OCI-LY1 (cell line): Measurements from ENCODE around the gene MARCHF9.

Source experiments
- H2AFZ ChIP-seq: fragments of 200-600 bp; sonication (generic), shearing (Covaris generic); 2 replicates; pipeline ENCODE4 v1.6.0; 2014; ENCODE audit warnings: antibody characterized with exemption, mild to moderate bottlenecking, low read length
- H3F3A ChIP-seq: fragments of 200-600 bp; sonication (generic), shearing (Covaris generic); 2 replicates; pipeline ENCODE4 v1.6.0; 2014; ENCODE audit warnings: mild to moderate bottlenecking, antibody characterized with exemption, low read length, moderate library complexity; ENCODE audit not compliant: insufficient read depth
- H3K27ac ChIP-seq: fragments of 200-600 bp; sonication (generic); 2 replicates; pipeline ENCODE4 v1.5.1; 2014; ENCODE audit warnings: low read length, mixed run types, mild to moderate bottlenecking, low read depth; ENCODE audit not compliant: poor library complexity, severe bottlenecking
- H3K27me3 ChIP-seq: fragments of 200-600 bp; sonication (generic); 2 replicates; pipeline ENCODE4 v1.6.0; 2014; ENCODE audit warnings: antibody characterized with exemption, mild to moderate bottlenecking, low read length, moderate library complexity; ENCODE audit not compliant: insufficient read depth
- H3K36me3 ChIP-seq: fragments of 200-600 bp; sonication (generic); 2 replicates; pipeline ENCODE4 v1.6.1; 2014; ENCODE audit warnings: mild to moderate bottlenecking, antibody characterized with exemption, low read length, moderate library complexity, mixed read lengths; ENCODE audit not compliant: insufficient read depth
- H3K4me1 ChIP-seq: fragments of 200-600 bp; sonication (generic); 2 replicates; pipeline ENCODE4 v1.5.1; 2014; ENCODE audit warnings: mild to moderate bottlenecking, low read length, moderate library complexity; ENCODE audit not compliant: insufficient read depth, severe bottlenecking
- H3K4me2 ChIP-seq: fragments of 200-600 bp; sonication (generic), shearing (Covaris generic); 2 replicates; pipeline ENCODE4 v1.6.1; 2014; ENCODE audit warnings: low read length
- H3K4me3 ChIP-seq: fragments of 200-600 bp; sonication (generic); 2 replicates; pipeline ENCODE4 v1.5.1; 2014; ENCODE audit warnings: low read length, low read depth, mild to moderate bottlenecking, mixed read lengths; ENCODE audit not compliant: poor library complexity, severe bottlenecking
- H3K79me2 ChIP-seq: fragments of 200-600 bp; shearing (Covaris generic); 2 replicates; pipeline ENCODE4 v1.6.1; 2016; ENCODE audit warnings: mixed run types, low read length, mixed read lengths; ENCODE audit not compliant: insufficient read depth
- H3K9ac ChIP-seq: fragments of 200-600 bp; sonication (generic), shearing (Covaris generic); 2 replicates; pipeline ENCODE4 v1.6.1; 2014; ENCODE audit warnings: mild to moderate bottlenecking, low read length, mixed read lengths
- H3K9me2 ChIP-seq: fragments of 200-600 bp; sonication (generic), shearing (Covaris generic); 2 replicates; pipeline ENCODE4 v1.6.1; 2014; ENCODE audit warnings: low read depth, mild to moderate bottlenecking, low read length, mixed read lengths
- H3K9me3 ChIP-seq: fragments of 200-600 bp; shearing (Covaris generic); 2 replicates; pipeline ENCODE4 v1.6.1; 2014; ENCODE audit warnings: low read length, mixed read lengths
- H4K20me1 ChIP-seq: fragments of 200-600 bp; sonication (generic), shearing (Covaris generic); 2 replicates; pipeline ENCODE4 v1.6.0; 2016; ENCODE audit warnings: mild to moderate bottlenecking, low read length; ENCODE audit not compliant: insufficient read depth
- EZH2 ChIP-seq: fragments of 200-600 bp; sonication (generic), shearing (Covaris generic); IDR thresholded peaks from 2 replicates; pipeline ENCODE4 v1.8.0; 2017; ENCODE audit warnings: borderline replicate concordance, mixed run types, mild to moderate bottlenecking, antibody characterized with exemption, low read length, moderate library complexity, mixed read lengths
- TF ChIP-seq, protein P1 (sequence below): fragments of 200-600 bp; sonication (generic), shearing (Covaris generic); IDR thresholded peaks from 2 replicates; pipeline ENCODE4 v1.5.1; 2017; ENCODE audit warnings: mild to moderate bottlenecking, antibody characterized with exemption, low read length, moderate library complexity, mixed read lengths

The MARCHF9 gene

DNA sequence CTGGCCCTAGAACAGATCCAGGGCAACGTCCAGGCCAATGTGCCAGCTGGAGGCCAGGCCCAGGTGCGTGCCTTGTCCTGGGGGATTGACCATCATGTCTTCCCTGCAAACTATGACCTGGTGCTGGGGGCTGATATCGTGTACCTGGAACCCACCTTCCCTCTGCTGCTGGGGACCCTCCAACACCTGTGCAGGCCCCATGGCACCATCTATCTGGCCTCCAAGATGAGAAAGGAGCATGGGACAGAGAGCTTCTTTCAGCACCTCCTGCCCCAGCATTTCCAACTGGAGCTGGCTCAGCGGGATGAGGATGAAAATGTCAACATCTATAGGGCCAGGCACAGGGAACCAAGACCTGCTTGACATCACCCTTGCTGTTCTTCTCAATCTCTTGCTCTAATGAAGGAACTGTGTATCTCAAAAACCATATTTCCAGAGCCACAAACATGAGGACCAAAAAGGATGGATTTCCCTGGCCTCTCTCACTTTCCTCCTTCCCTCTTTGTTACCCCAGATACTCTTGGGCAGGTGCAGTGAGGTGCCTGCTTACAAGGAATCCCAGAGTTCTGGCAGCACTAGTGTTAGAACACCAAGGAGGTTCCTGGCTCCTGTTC, 25.5 kb downstream of the MARCHF9 start:
- Histone ChIP-seq H2AFZ (no peak overlapping the region), H3K27ac (no peak overlapping the region), H3K27me3 (no peaks in the 10 kb centered on the region), H3K79me2 (peaks cover 12% of the 10 kb centered on the region), H3K4me1 (peaks cover 16% of the 10 kb centered on the region), H3K4me3 (no peak overlapping the region), H3K9ac (no peak overlapping the region), H3K9me3 (no peaks in the 10 kb centered on the region), H3F3A (no peaks in the 10 kb centered on the region), H3K4me2 (no peak overlapping the region), H4K20me1 (no peaks in the 10 kb centered on the region), H3K36me3 (peaks cover 2% of the 10 kb centered on the region; the same call in 1 of the 2 replicates), H3K9me2 (no peaks in the 10 kb centered on the region)
- TF ChIP-seq EZH2, result no peak
- TF ChIP-seq, protein P1, sequence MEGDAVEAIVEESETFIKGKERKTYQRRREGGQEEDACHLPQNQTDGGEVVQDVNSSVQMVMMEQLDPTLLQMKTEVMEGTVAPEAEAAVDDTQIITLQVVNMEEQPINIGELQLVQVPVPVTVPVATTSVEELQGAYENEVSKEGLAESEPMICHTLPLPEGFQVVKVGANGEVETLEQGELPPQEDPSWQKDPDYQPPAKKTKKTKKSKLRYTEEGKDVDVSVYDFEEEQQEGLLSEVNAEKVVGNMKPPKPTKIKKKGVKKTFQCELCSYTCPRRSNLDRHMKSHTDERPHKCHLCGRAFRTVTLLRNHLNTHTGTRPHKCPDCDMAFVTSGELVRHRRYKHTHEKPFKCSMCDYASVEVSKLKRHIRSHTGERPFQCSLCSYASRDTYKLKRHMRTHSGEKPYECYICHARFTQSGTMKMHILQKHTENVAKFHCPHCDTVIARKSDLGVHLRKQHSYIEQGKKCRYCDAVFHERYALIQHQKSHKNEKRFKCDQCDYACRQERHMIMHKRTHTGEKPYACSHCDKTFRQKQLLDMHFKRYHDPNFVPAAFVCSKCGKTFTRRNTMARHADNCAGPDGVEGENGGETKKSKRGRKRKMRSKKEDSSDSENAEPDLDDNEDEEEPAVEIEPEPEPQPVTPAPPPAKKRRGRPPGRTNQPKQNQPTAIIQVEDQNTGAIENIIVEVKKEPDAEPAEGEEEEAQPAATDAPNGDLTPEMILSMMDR, result no peak

DNA sequence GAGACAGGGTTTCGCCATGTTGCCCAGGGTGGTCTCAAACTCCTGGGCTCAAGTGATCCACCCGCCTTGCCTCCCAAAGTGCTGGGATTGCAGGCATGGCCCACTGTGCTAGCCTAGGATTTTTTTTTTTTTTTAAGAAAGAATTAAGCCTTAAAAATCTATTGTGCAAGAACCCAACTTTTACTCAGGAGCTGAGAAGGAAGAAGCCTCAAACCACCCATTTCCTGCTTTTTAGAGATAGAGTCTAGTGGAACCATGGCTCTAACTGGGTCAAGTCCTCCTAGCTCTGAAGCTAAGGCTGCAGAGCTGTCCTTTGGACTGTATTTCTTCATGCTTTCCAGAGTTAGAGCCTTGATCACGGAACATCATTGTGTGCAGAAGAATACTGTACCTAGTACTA, 26.3 kb downstream of the MARCHF9 start:
- no peak overlapping the region for H3K27ac ChIP-seq
- no peaks in the 10 kb centered on the region for H4K20me1 ChIP-seq
- no peaks in the 10 kb centered on the region for H3K9me3 ChIP-seq
- H3K27me3 ChIP-seq, result no peaks in the 10 kb centered on the region
- H3F3A ChIP-seq, result no peaks in the 10 kb centered on the region
- no peak overlapping the region for H3K4me3 ChIP-seq
- no peaks in the 10 kb centered on the region for H3K9me2 ChIP-seq
- peaks cover 16% of the 10 kb centered on the region for H3K4me1 ChIP-seq
- peaks cover 12% of the 10 kb centered on the region for H3K79me2 ChIP-seq
- no peak overlapping the region for H3K9ac ChIP-seq
- H3K4me2 ChIP-seq, result no peak overlapping the region
- H2AFZ ChIP-seq, result no peak overlapping the region
- peaks cover 11% of the 10 kb centered on the region for H3K36me3 ChIP-seq
- TF ChIP-seq EZH2, result no peak
- TF ChIP-seq, protein P1, result no peak

DNA sequence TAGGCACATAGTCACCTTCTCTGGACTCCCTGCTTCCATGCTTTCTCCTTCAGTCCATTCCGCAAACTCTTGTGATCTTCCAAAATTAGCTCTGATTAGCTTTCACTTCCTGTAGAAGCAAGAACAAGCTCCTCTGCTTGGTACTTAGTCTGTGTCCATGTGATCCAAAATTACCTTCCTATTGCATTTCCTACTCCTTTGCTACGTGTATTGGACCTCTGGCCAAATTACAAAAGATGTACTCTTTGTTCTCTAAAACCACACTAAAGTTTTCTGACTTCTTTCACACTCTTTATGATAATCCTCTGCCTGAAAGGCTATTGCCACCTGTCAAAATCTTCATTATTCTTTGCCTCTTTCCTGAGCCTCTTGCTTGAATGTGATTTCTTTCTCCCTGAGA, 26.9 kb downstream of the MARCHF9 start:
- H4K20me1 ChIP-seq, result no peaks in the 10 kb centered on the region
- no peak overlapping the region; the same call in 1 of the 2 replicates for H3K4me2 ChIP-seq
- no peaks in the 10 kb centered on the region for H3K27me3 ChIP-seq
- peaks cover 16% of the 10 kb centered on the region for H3K4me1 ChIP-seq
- TF ChIP-seq, protein P1, result no peak
- no peak for TF ChIP-seq EZH2
- H2AFZ ChIP-seq, result no peak overlapping the region
- H3K27ac ChIP-seq, result no peak overlapping the region
- H3K9me3 ChIP-seq, result no peaks in the 10 kb centered on the region
- no peaks in the 10 kb centered on the region for H3F3A ChIP-seq
- no peaks in the 10 kb centered on the region for H3K9me2 ChIP-seq
- H3K36me3 ChIP-seq, result peaks cover 16% of the 10 kb centered on the region
- H3K79me2 ChIP-seq, result peaks cover 12% of the 10 kb centered on the region
- no peak overlapping the region for H3K4me3 ChIP-seq
- H3K9ac ChIP-seq, result no peak overlapping the region; the same call in 1 of the 2 replicates
